Posterior vena cava (tissue), 2 donors: ENCODE results near the gene TMEM163. TPM values are rescaled to one million over a fixed set of nuclear protein-coding genes. Genes with fewer than 3 reads are reported as not detected.

Source experiments
- DNase-seq: peaks from one replicate; pipeline ENCODE4 v3.0.0-alpha.2; 2020; ENCODE audit warnings: low spot score
- intact Hi-C, 2 donors: fragments of 100-400 bp; cut with DNase I; formaldehyde crosslinking; loops; one replicate each; pipeline versions ENCODE4 v1.14.1 to v1.14.2; 2022 to 2023
- total RNA-seq, 2 donors: library from RNA; stranded (reverse); fragmentation: NEBNext Ultra II Directional; extraction: Animal tissue kit (Norgen Biotek cat#: 25700); gene quantifications; one replicate each; pipeline ENCODE4 v1.2.1, GENCODE V29; 2021
- donor health status: DM: yes; HTN: yes; CAD: no.
- donor health status: DM: yes; HTN: yes; CAD: no.

Gene TMEM163
- total RNA-seq, 2 donors from 2014 or later = 0.19 to 0.24 TPM

DNA sequence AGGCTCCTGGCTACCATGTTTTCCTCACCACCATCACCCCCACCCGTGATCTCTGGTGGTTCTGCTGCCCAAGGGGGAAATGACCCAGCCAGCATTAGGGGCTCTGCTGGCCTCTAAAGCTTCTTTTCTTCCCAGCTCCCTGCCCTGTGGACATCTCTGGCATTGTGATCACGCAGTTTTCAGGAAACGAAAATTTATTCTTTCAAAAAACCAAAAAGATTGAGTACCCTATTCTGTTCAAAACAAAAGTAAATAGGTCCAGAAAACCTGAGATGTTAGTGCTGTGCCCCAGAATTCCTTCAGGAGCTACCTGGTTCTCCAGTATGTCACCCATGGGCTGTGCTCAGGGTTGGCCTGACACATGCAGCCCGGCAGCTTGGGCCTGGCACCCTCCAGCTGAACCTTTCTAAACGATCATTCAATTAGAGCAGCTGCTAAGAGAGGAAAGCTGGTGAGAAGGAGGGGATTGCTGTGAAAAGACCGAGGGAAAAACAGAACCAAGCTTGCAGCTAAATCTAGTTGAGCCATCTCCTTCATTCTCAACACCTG is 307.4 kb downstream of the TMEM163 start:
- no peak for DNase-seq
- intact Hi-C loops = loop anchor here (5.0 kb wide), 2 partner anchors 289 to 294 kb away; no protein-coding TSS in a partner anchor

GRCh38 chr2:134410831-134411231 is 308.0 kb downstream of the TMEM163 start:
- no peak for DNase-seq
- intact Hi-C loops = loop anchor here (5.0 kb wide), 2 partner anchors 289 to 294 kb away; no protein-coding TSS in a partner anchor

GRCh38 chr2:134410006-134410405 is 308.8 kb downstream of the TMEM163 start:
- intact Hi-C loops = loop anchor here (5.0 kb wide), 2 partner anchors 288 to 293 kb away; no protein-coding TSS in a partner anchor
- DNase-seq = no peak

DNA sequence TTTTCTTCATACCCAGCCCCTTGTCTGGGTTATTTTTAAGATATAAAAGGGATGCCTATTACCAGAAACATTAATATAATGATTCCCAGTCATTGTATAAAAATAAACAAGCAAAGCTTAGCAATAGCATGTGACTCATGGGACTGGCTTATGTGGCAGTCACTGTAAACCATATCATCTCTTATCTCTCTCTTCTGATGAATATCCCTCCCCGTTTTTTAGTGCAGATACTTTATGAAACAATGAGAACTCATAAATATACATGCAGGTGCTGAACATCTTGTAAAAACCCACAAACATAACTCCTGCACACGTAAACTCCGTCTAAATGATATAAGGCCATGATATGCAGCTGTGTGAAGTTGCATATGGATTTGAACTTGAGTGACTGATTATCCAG is 310.0 kb downstream of the TMEM163 start:
- intact Hi-C loops = no loop called here
- no peak for DNase-seq

GRCh38 chr2:134408386-134408785 is 310.4 kb downstream of the TMEM163 start:
- intact Hi-C loops = no loop called here
- DNase-seq = no peak

- no peak for DNase-seq
- intact Hi-C loops = no loop called here
These were observed 311.5 kb downstream of the TMEM163 start for GRCh38 chr2:134407154-134407890.

DNA sequence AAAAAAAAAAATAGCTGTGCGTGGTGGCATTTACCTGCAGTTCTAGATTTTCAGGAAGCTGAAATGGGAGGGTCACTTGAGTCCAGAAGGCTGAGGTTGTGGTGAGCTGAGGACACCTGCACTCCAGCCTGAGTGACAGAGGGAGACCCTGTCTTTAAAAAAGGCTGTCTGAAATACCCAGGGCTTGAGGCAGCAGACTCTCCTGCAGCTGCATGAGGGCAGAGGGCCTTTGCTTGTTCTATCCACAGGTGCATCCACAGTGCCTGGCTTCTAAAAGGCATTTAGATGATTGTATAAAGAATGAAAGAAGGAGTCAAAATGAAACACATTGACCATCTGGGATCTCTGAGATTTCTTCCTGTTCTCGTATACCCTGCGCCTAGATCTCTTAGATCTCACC is 312.1 kb downstream of the TMEM163 start:
- intact Hi-C loops = no loop called here
- no peak for DNase-seq

DNA sequence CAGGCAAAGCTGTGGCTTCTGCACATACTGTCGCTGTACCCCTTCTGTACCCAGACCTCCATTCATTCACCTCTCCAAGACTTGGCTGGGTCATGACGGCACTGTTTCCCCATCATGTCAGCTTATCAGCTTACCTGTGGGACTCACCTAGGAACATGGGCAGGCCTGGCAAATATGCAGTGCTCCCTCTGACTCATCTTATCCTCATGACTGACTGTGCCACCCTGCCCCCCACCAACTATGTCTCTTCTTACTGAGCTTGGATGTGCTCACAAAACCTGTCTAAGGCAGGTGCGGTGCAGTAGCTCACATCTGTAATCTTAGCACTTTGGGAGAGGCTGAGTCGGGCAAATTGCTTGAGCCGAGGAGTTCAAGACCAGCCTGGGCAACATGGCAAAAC is 312.5 kb downstream of the TMEM163 start:
- DNase-seq = no peak
- intact Hi-C loops = no loop called here

Other genes with a start within 250 kb of the TMEM163 start
- gene ACMSD, start 119.6 kb upstream of the TMEM163 start, total RNA-seq = not detected
- 10 to 100 TPM; 32.1 to 34.0 TPM for gene CCNT2, start 199.8 kb upstream of the TMEM163 start, total RNA-seq